Activated CD4-positive, alpha-beta T cell treated with anti-CD3 and anti-CD28 coated beads for 36 hours (primary cell): ENCODE data around the gene IDNK. TPM values are rescaled to one million over a fixed set of nuclear protein-coding genes. Genes with fewer than 3 reads are reported as not detected.
A peak's percentile ranks its signal among the peaks of the same experiment; 100 is the strongest.

Experiments used
- ATAC-seq: fragments of 200-7000 bp; cut with Tn5 transposase; one replicate; pipeline ENCODE4 v1.10.0; 2021; ENCODE audit warnings: mild to moderate bottlenecking, moderate library complexity
- CTCF ChIA-PET: fragments of 350-600 bp; sonication (Branson Sonifier 250); formaldehyde crosslinking; loops from one replicate; lab custom pipeline; 2021; ENCODE audit warnings: antibody characterized with exemption; lab: Charles Lee
- POLR2A ChIA-PET: fragments of 350-600 bp; sonication (Branson Sonifier 250); formaldehyde crosslinking; loops from one replicate; lab custom pipeline; 2021; ENCODE audit warnings: antibody characterized with exemption, inconsistent platforms; lab: Charles Lee
- DNase-seq: peaks from one replicate; pipeline ENCODE4 v3.0.0-alpha.2; 2020
- H3K27ac Mint-ChIP-seq: one replicate; pipeline ENCODE4 v1.8.0; 2021; ENCODE audit warnings: mixed read lengths
- H3K27me3 Mint-ChIP-seq: one replicate; pipeline ENCODE4 v1.8.0; 2021; ENCODE audit warnings: mixed read lengths
- H3K36me3 Mint-ChIP-seq: one replicate; pipeline ENCODE4 v1.8.0; 2021; ENCODE audit warnings: low read depth, mixed read lengths
- H3K4me1 Mint-ChIP-seq: one replicate; pipeline ENCODE4 v1.8.0; 2021; ENCODE audit warnings: mixed read lengths
- H3K4me3 Mint-ChIP-seq: one replicate; pipeline ENCODE4 v1.8.0; 2021; ENCODE audit warnings: mild to moderate bottlenecking, moderate library complexity, mixed read lengths
- H3K9me3 Mint-ChIP-seq: one replicate; pipeline ENCODE4 v1.8.0; 2021; ENCODE audit warnings: low read depth, mixed read lengths
- intact Hi-C, 2 experiments: fragments of 100-400 bp; cut with DNase I in 1 of 2; cut with micrococcal nuclease in 1 of 2; formaldehyde crosslinking; loops; one replicate each; pipeline versions ENCODE4 v1.14.2 to v1.15.1; 2022 to 2024; cut with DNase I, micrococcal nuclease
- total RNA-seq, 2 experiments: library from RNA; stranded (reverse); gene quantifications; one replicate each; pipeline ENCODE4 v1.2.3, GENCODE V29; 2021

The IDNK gene
- total RNA-seq, 2 experiments from 2014 or later: 4.6 to 4.7 TPM

DNA sequence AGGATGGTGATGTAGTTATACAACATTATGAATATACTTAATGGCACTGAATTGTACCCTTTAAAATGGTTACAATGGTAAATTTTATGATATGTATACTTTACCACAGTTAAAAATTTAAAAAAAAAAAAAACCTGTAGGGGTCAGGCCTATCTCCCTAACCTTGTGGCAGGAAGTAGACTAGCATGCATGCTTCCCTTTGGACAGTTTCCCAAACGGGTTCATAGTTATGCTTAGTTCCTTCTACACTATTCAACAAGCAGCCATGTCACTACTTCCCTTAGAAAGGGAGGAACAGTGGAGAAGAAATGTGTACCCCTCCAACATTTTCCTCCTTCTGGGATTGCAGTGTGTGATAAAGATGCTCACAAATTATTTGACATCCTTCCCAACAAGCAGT lies 32.5 kb downstream of the IDNK start:
- intact Hi-C loops: no loop called here
- peaks cover 46% of the 10 kb centered on the region for H3K36me3 Mint-ChIP-seq
- no peaks in the 10 kb centered on the region for H3K27me3 Mint-ChIP-seq
- CTCF ChIA-PET: interaction anchor here (0.8 kb wide), 1 partner anchor 14 kb away, joined by 4 read pairs; no protein-coding TSS in a partner anchor
- DNase-seq: no peak
- no peak overlapping the region for H3K4me3 Mint-ChIP-seq
- H3K27ac Mint-ChIP-seq: no peak overlapping the region
- peaks cover 3% of the 10 kb centered on the region for H3K9me3 Mint-ChIP-seq
- H3K4me1 Mint-ChIP-seq: peaks cover 17% of the 10 kb centered on the region
- no peak for ATAC-seq
- POLR2A ChIA-PET: no interaction called here

DNA sequence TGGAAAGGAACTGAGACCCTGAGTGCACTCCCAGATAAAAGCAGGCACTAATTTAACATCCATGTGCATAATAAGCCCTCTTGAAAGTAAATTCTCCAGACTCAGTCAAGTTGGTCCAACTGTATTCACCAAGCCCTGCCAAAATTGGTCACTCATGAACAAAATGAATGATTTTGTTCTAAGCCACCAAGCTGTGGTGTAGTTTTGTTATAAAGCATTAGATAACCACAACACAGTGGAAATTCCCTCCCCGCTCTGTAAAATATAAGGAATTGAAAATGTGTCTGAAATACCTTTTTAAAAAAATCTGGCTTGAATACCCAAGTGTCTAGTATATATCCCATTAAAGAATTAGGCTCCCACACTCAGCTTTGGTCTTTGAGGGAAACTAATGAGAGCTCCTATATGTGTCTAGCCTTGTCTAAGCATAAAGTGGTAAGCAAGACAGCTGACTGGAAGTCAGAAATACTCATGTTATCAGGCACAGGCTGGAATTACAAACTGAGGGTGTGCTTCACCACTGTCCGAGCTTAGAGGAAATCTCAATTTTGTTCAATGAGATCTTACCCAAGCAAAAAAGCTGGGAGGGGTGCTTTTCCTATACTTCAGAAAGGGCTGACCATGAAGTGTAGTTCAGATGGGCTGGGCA lies 33.2 kb downstream of the IDNK start:
- no peak for DNase-seq
- no peak overlapping the region for H3K4me3 Mint-ChIP-seq
- POLR2A ChIA-PET: no interaction called here
- H3K9me3 Mint-ChIP-seq: peaks cover 3% of the 10 kb centered on the region
- no peak for ATAC-seq
- intact Hi-C loops: no loop called here
- peaks cover 49% of the 10 kb centered on the region for H3K36me3 Mint-ChIP-seq
- CTCF ChIA-PET: interaction anchor here (0.6 to 1.1 kb wide), 4 partner anchors 13 to 261 kb away, joined by 3 to 4 read pairs (median 4); no protein-coding TSS in a partner anchor
- H3K27me3 Mint-ChIP-seq: no peaks in the 10 kb centered on the region
- peak overlapping the region; percentile 32 for H3K27ac Mint-ChIP-seq
- peaks cover 17% of the 10 kb centered on the region for H3K4me1 Mint-ChIP-seq

DNA sequence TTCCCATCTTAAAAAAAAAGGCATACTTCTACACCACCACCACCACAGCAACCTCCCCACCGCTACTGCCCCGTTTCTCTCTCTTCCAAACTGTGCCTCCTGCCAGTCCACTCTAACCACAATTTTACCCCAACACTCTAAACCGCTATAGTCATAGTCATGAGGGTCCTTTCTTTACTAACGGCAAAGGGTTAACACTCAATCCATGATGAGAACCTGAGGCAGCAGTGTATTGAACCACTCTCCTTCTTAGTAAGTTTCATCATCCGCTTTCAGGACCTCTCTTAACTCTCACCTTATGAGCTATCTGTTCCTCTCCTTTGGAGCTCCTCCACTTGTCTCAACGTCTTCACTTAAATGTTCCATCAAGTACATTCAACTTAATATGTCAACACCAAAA lies 34.0 kb downstream of the IDNK start:
- DNase-seq: no peak
- Mint-ChIP-seq H3K27me3 (no peaks in the 10 kb centered on the region), H3K36me3 (peaks cover 48% of the 10 kb centered on the region), H3K27ac (no peak overlapping the region), H3K4me1 (peaks cover 17% of the 10 kb centered on the region), H3K9me3 (peaks cover 3% of the 10 kb centered on the region), H3K4me3 (no peak overlapping the region)
- intact Hi-C loops: no loop called here
- CTCF ChIA-PET: interaction anchor here (0.6 to 1.3 kb wide), 4 partner anchors 17 to 542 kb away, joined by 3 to 4 read pairs (median 3); no protein-coding TSS in a partner anchor
- ATAC-seq: peak; percentile 42
- POLR2A ChIA-PET: no interaction called here

DNA sequence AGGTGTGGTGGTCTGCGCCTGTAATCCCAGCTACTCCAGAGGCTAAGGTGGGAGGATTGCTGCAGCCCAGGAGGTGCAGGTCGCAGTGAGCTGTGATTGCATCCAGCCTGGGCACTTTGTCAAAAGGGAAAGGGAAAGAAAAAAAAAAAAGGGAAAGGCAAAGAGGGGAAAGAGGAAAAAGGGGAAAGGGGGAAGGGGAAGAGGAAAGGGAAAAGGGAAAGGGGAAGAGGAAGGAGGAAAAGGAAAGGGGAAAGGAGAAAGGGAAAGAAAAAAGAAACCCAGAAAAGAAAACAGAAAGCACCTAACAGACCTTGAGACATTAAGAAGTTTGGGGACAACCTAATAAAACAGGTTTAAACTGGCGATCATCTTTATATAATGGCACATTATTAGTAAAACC lies 40.0 kb downstream of the IDNK start:
- ChIA-PET POLR2A (no interaction called here), CTCF (interaction anchor here (1.3 to 1.7 kb wide), 2 partner anchors 13 to 26 kb away, joined by 4 to 12 read pairs; no protein-coding TSS in a partner anchor)
- no peak overlapping the region for H3K27ac Mint-ChIP-seq
- intact Hi-C loops: no loop called here
- peaks cover 44% of the 10 kb centered on the region for H3K36me3 Mint-ChIP-seq
- no peak overlapping the region for H3K4me3 Mint-ChIP-seq
- peaks cover 15% of the 10 kb centered on the region for H3K4me1 Mint-ChIP-seq
- no peak for DNase-seq
- no peaks in the 10 kb centered on the region for H3K27me3 Mint-ChIP-seq
- no peaks in the 10 kb centered on the region for H3K9me3 Mint-ChIP-seq
- ATAC-seq: no peak

DNA sequence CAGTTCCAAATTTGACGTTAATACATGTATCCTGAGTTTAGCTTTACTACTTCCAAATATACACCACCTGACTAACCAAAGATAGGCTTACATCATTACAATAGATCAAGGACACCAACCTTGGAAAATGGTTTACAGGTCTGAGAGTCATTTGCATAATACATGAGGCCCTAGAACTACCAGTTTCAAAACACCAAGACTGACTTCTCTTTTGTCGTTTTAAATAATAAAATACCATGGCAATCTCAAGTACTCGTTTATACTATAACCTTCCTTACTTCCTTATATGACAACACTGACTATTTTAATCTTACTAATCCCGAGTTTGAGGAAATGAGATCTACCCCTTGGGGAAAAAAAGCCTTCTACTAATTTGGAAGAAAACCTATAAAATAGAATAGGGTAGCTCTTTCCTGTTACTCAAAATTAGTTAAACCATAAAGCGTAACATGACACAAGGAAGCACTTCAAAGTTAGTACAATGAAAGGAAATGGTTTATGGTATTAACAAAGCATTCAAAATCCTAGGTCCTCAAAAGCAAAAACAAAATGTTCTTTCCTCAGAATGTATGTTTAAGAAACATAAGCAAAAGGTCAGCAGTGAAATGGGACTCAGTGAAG lies 42.7 kb downstream of the IDNK start:
- Mint-ChIP-seq H3K4me1 (peaks cover 15% of the 10 kb centered on the region), H3K36me3 (peaks cover 36% of the 10 kb centered on the region), H3K27me3 (no peaks in the 10 kb centered on the region), H3K9me3 (no peaks in the 10 kb centered on the region), H3K27ac (no peak overlapping the region), H3K4me3 (no peak overlapping the region)
- DNase-seq: no peak
- intact Hi-C loops: no loop called here
- POLR2A ChIA-PET: no interaction called here
- no peak for ATAC-seq
- CTCF ChIA-PET: interaction anchor here (1.6 to 2.0 kb wide), 3 partner anchors 16 to 45 kb away, joined by 4 to 9 read pairs (median 5); no protein-coding TSS in a partner anchor

DNA sequence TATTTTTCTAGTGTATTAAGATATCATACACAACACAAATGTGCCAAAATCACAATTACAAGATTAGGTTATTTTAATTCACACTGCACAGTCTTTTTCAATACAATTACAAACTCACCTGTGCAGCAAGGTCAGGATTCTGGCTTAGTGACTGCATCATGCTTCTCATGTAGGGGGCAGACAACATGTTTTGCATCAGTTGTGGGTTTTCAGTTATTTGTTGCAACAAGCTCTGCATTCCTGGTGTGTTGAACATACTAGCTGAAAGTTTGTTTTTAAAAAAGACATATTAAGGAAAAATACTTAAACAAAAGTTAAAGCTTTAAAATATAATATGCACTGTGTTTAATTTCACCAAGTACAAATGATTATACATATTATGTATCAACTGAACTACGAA lies 46.1 kb downstream of the IDNK start:
- H3K9me3 Mint-ChIP-seq: no peaks in the 10 kb centered on the region
- H3K27ac Mint-ChIP-seq: no peak overlapping the region
- ATAC-seq (no peak), DNase-seq (no peak)
- intact Hi-C loops: no loop called here
- peaks cover 47% of the 10 kb centered on the region for H3K36me3 Mint-ChIP-seq
- H3K4me3 Mint-ChIP-seq: no peak overlapping the region
- H3K4me1 Mint-ChIP-seq: peaks cover 15% of the 10 kb centered on the region
- H3K27me3 Mint-ChIP-seq: no peaks in the 10 kb centered on the region
- CTCF ChIA-PET: interaction anchor here (0.7 to 1.1 kb wide), 3 partner anchors 13 to 46 kb away, joined by 3 to 4 read pairs (median 3); no protein-coding TSS in a partner anchor
- POLR2A ChIA-PET: interaction anchor here (0.6 kb wide), 1 partner anchor 23 kb away, joined by 3 read pairs; no protein-coding TSS in a partner anchor

DNA sequence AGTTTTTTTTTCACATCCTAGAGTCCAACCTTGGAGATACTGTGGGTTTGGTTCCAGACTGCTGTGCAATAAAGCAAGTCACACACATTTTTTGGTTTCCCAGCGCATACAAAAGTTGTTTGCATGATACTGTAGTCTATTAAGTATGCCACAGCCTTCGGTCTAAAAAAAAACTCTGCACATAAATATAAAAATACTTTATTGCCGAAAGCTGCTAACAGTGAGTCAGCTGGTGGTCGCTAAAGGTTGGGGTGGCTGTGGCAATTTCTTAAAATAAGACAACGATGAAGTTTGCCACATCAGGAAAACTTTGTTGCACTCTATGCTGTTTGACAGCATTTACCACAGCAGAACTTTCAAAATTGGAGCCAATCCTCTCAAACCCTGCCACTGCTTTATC lies 47.4 kb downstream of the IDNK start:
- Mint-ChIP-seq H3K27me3 (no peaks in the 10 kb centered on the region), H3K4me1 (peaks cover 15% of the 10 kb centered on the region), H3K27ac (no peak overlapping the region), H3K36me3 (peaks cover 49% of the 10 kb centered on the region), H3K9me3 (no peaks in the 10 kb centered on the region), H3K4me3 (no peak overlapping the region)
- ChIA-PET POLR2A (interaction anchor here (0.7 kb wide), 1 partner anchor 472 kb away, joined by 4 read pairs; no protein-coding TSS in a partner anchor), CTCF (interaction anchor here (1.5 kb wide), 1 partner anchor 8 kb away, joined by 3 read pairs; no protein-coding TSS in a partner anchor)
- intact Hi-C loops: no loop called here
- ATAC-seq (no peak), DNase-seq (no peak)

DNA sequence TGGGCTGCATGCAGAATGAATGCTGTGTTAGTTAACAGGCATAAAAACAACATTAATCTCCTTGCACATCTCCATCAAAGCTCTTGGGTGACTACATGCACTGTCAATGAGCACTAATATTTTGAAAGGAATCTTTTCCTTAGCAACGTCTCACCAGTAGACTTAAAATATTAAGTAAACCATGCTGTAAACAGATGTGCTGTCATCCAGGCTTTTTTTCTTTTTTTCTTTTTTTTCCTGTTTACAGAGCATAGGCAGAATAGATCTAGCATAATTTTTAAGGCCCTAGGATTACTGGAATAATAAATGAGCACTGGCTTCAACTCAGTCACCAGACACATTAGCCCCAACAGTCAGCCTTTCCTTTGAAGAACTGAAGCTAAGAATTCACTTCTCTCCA lies 48.5 kb downstream of the IDNK start:
- H3K9me3 Mint-ChIP-seq: no peaks in the 10 kb centered on the region
- peaks cover 39% of the 10 kb centered on the region for H3K36me3 Mint-ChIP-seq
- H3K4me3 Mint-ChIP-seq: no peak overlapping the region
- H3K27ac Mint-ChIP-seq: no peak overlapping the region
- DNase-seq (no peak), ATAC-seq (no peak)
- peaks cover 9% of the 10 kb centered on the region for H3K4me1 Mint-ChIP-seq
- POLR2A ChIA-PET: no interaction called here
- no peaks in the 10 kb centered on the region for H3K27me3 Mint-ChIP-seq
- CTCF ChIA-PET: interaction anchor here (1.0 to 1.5 kb wide), 2 partner anchors 9 to 34 kb away, joined by 3 read pairs; no protein-coding TSS in a partner anchor
- intact Hi-C loops: no loop called here

DNA sequence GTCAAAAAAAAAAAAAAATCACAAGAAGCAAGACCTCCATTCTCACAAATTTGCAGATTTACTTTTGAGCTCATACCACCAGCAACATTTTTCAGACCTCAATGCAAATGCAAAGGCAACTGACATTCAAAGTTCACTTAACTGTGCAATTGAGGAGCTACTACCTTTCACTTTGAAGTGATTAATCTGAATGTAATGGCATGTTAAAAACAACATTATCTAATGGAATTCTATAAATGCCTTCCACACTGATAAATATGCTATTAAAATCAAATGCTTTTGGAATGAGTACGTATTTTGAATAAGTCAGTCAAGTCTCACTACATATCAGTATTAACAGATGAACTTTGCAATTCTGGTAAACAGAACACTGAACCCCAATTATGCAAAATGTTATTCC lies 52.5 kb downstream of the IDNK start:
- POLR2A ChIA-PET: no interaction called here
- Mint-ChIP-seq H3K27ac (no peak overlapping the region), H3K27me3 (no peaks in the 10 kb centered on the region), H3K9me3 (no peaks in the 10 kb centered on the region), H3K36me3 (peaks cover 58% of the 10 kb centered on the region), H3K4me3 (no peak overlapping the region), H3K4me1 (peaks cover 8% of the 10 kb centered on the region)
- ATAC-seq (no peak), DNase-seq (no peak)
- intact Hi-C loops: no loop called here
- CTCF ChIA-PET: interaction anchor here (0.6 to 1.0 kb wide), 2 partner anchors 12 to 16 kb away, joined by 3 read pairs; no protein-coding TSS in a partner anchor

DNA sequence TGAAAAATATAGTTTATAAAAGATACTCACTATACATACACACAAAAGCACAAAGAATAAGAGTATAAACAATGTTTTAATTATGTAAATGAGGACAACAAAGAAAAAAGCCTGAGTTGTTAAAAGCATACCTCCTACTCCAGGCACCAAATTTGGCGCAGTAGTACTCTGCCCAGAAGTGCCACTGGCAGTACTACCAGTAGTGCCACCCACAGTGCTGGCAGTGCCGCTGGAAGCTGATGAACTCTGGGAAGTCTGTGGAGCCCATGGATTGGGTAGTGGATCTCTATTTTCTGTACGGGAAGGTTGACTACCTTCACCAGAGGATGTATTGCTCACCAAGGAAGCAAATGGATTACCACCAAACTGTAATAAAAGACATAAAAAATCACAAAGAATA lies 54.7 kb downstream of the IDNK start:
- Mint-ChIP-seq H3K27me3 (no peaks in the 10 kb centered on the region), H3K27ac (no peak overlapping the region), H3K36me3 (peaks cover 41% of the 10 kb centered on the region), H3K4me1 (peaks cover 17% of the 10 kb centered on the region), H3K9me3 (no peaks in the 10 kb centered on the region), H3K4me3 (no peak overlapping the region)
- ChIA-PET POLR2A (no interaction called here), CTCF (interaction anchor here (1.0 to 1.7 kb wide), 3 partner anchors 9 to 20 kb away, joined by 3 to 7 read pairs (median 5); no protein-coding TSS in a partner anchor)
- intact Hi-C loops: no loop called here
- ATAC-seq: no peak
- no peak for DNase-seq

DNA sequence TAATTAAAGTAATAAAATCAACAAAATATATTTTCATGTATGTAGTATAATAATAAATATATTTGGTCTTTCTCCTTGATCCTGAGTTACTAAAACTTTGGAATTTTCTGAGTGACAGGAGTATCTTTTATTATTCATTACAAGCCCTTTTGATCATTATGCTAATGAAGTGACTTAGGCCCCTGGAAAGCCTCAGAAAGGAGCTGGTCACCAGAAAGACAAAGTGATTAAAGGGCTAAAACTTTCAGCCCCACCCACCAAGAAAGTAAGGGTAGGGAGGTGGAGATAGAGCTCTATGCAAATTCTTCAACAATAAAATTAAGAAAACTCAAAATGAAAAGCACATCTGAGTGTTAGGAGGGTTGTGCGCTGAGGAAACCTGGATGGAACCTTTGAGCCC lies 57.3 kb downstream of the IDNK start:
- intact Hi-C loops: no loop called here
- ATAC-seq: no peak
- Mint-ChIP-seq H3K27me3 (no peaks in the 10 kb centered on the region), H3K9me3 (no peaks in the 10 kb centered on the region), H3K4me1 (peaks cover 20% of the 10 kb centered on the region), H3K27ac (peak overlapping the region; percentile 16), H3K36me3 (peaks cover 32% of the 10 kb centered on the region), H3K4me3 (no peak overlapping the region)
- ChIA-PET POLR2A (interaction anchor here (0.6 to 0.7 kb wide), 2 partner anchors 15 to 468 kb away, joined by 3 read pairs; no protein-coding TSS in a partner anchor), CTCF (interaction anchor here (0.7 to 1.5 kb wide), 3 partner anchors 12 to 606 kb away, joined by 3 to 6 read pairs (median 5); no protein-coding TSS in a partner anchor)
- DNase-seq: no peak
